NCI-H2081 (cell line): Measurements from ENCODE around the gene BAIAP2.

Experiments
- DNase-seq, 2 experiments: peaks; one replicate each; lab custom pipeline; 2025; lab: John Stamatoyannopoulos, UW

Gene BAIAP2

DNA sequence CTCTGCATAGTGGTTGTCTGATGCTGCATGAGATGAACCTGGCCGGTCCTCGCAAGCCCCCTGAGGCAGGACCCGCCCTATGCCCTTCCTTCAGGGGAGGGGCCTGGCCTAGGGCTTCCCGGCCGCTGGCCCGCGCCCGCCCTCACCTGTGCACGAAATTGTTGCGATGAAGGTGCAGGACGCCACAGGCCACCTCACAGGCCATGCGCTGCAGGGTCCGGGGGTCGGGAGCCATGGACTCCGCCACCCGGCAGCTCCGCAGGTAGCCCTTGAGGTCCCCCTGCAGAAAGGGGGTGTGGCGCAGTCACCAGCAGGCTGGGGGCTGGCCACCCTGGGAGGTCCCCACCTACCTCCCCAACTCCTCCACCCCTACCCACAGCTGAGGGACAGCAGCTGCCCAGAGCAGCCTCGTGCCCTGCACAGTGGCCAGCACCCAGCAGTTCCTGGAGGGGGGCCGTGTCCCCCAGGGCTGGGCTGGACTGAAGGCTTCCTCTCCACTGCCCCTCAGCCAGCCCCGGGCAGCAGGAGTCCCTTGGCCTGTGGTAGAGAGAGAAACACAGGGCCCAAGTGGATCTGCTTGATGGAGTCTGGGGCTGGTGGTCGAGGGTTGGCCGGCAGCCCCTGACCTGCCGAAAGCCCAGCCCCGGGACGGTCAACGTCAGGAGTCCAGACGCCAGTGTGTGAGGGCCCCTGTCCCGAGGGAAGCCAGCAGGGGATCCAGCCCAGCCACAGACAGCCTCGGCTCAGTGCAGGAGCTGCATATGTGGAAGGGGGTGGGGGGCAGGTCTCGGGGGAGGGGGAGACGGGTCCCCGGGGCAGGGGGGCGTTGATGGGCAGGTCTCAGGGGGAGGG lies 91.6 kb downstream of the BAIAP2 start:
- DNase-seq = no peak

GRCh38 chr17:81127133-81127455 lies 92.1 kb downstream of the BAIAP2 start:
- DNase-seq = no peak

- DNase-seq = no peak
Observed at GRCh38 chr17:81127526-81128177, 92.7 kb downstream of the BAIAP2 start.

GRCh38 chr17:81128338-81128737 lies 93.4 kb downstream of the BAIAP2 start:
- no peak for DNase-seq

GRCh38 chr17:81128774-81129173 lies 93.8 kb downstream of the BAIAP2 start:
- no peak for DNase-seq

DNA sequence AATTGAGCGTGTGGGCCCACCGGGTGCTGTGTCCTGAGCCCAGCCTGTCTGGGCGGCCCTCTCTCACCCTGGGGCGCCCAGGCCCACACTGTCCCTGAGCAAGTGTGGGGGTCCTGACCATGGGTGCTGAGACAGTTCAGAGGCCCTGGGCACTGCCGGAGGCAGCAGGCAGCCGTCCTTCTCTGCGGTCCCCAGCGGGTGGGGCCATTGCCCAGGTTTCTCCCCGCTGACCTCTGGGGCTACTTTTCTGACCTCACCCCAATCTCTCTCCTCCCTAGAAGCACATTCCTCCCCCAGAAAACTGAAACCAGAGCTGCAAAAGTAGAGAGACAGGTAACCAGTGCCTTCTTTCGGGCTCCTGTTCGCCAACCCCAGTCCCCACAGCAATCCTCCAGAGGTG lies 94.3 kb downstream of the BAIAP2 start:
- no peak for DNase-seq

- DNase-seq = no peak
Observed at GRCh38 chr17:81129711-81130367, 94.9 kb downstream of the BAIAP2 start.

- no peak for DNase-seq
Observed at GRCh38 chr17:81130385-81131361, 95.7 kb downstream of the BAIAP2 start.

DNA sequence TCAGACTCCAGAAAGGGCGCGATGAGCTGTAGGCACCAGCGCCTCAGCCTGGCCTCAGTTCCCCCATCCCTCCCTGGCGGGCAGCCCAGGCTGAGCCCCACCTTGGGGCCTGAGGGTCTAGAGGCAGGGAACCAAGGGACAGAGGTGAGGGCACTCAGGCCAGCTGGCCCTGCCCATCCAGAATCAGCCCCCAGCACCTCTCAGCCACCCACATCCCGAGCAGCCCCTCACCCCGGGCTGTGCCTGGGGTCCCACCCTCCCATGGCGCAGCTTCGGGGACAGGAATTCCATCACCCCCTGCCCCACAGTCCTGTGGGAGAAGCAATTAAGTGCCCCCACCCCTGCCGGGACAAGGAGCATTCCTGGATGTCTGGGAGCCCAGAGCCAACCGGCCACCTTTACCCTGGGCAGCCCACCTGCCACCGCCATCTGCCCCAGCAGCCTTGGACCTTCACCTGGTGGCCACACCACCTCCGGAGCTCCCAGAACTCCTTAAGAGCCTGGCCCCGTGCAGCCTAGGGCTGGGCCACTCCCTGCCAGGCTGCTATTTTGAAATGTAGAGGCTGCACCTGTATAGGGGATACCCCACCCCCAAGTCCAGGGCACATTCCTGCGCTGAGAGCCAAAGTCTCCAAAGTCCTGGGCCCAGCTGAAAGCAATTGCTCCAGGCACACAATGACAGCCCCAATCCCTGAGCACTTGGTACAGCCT lies 96.7 kb downstream of the BAIAP2 start:
- no peak for DNase-seq

DNA sequence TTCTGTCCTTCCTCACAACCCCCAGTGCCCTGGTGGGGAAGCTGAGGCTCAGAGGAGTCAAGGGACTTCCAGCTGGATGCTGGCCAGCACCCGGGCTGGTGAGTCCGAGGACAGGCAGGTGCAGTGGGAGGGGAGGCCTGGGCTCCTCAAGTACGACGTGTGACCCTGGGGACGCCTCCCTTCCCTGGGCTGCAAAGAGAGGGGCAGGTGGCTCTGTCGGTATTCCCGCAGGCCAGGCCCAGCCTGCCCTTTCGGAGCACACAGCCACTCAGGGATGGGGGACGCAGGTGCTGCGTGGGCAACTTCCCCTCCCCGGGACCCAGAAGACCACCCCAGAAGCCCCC lies 97.2 kb downstream of the BAIAP2 start:
- DNase-seq = no peak

GRCh38 chr17:81132770-81133723 lies 98.1 kb downstream of the BAIAP2 start:
- no peak for DNase-seq

GRCh38 chr17:81134064-81134781 lies 99.3 kb downstream of the BAIAP2 start:
- no peak for DNase-seq

- DNase-seq = peak; percentile 11 to 26
Observed at GRCh38 chr17:81135505-81136278, 100.7 kb downstream of the BAIAP2 start.

- no peak for DNase-seq
Observed at GRCh38 chr17:81136366-81136765, 101.4 kb downstream of the BAIAP2 start.

DNA sequence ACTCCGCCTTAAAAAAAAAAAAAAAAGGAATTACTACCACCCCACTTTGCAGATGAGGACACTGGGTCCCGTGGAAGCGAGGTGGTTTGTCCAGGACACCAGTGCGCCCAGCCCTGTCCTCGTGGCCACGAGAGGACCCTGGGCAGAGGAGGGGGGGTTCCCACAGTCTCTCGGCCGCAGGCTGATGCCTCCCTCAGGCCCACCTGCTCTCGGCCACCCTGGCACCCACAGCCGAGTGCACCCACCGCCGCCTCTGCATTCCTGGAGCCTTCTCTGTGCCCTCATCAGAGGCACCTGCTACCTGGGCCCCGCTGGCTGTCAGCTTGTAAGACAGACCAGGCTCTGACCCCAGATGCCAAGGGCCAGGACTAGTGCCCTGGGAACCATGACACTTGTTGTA lies 102.3 kb downstream of the BAIAP2 start:
- DNase-seq = no peak

DNA sequence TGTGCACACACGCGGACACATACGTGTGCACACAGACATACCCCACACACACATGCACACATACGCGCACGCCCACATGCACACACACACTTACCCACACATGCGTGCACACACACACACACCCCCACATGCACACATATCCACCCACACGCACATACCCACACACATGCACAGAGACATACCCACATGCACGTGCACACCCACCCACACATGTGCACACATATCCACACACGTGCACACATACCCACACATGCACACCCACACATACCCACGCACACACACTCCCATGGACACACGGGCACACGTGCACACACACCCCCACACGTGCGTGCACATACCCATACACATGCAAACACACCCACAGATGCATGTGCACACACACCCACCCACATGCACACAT lies 103.1 kb downstream of the BAIAP2 start:
- no peak for DNase-seq

- no peak for DNase-seq
Observed at GRCh38 chr17:81138500-81138899, 103.5 kb downstream of the BAIAP2 start.

- DNase-seq = no peak
Observed at GRCh38 chr17:81139428-81139827, 104.5 kb downstream of the BAIAP2 start.

DNA sequence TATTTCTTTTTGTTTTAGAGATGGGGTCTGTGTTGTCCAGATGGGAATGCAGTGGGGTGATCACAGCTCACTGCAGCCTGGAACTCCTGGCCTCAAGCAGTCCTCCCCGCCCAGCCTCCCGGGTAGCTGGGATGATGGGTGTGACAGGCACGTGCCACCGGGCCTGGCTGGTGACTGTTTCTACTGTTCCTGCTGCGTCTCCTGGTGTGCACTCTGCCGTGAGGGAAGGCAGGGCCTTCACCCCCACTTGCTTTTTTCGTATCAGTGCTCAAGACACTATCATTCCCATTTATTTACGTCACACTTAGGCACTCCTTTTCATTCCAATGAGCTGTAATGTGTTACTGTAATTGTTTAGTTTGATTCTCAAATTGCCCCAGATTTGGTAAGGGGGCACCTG lies 105.1 kb downstream of the BAIAP2 start:
- no peak for DNase-seq
